ENCODE measurements around the gene VHLL.

VHLL gene

DNA sequence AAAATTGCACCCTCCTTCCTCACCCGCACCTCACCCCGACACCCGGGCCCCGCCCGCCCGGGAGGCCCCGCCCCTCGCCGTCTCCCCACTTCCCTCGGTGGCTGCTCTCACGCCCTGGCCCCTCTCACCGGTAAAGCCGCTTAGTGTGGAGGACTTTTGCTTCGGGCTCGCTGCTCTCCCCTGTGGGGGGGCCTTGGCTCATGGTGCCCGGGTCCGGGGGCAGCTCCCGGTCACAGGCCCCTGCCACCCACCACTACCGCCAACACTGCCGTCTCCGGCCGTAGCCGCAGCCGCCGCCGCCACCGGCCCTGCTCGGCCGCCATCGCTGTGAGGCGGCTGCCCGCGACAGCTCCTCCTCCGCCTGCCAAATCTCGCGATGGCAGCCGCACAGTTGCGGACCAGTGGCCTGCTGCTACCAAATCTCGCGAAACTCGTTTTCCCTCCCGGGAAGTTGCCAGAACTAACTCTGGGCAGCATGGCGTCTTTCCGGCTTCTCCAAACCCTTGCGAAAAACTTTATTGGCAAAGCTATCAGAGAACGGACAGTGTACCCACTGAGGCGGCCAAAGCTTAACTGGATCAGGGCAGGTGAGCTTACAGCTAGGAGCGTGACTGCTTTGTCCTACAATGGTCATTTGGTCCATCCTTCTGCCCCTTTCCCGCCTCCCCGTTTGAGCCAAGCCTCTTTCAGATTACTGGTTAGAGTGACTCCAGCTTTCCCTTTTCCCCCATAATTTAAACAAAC, 16.5 kb downstream of the VHLL start, which contains the start of gene SMG5:
SMG5 (minus strand) TSS at position 347 of the 744 bp plus-strand sequence; CDS start at position 202, 145 bp downstream.
- TF ChIP-seq ZNF274 (IDR thresholded peaks at IDR 0.05; ENCODE audit: low read depth, low read length), result no peak
- H3K4me3 ChIP-seq (ENCODE audit: low read length), result peak within 1 kb of the TSS; percentile 86

DNA sequence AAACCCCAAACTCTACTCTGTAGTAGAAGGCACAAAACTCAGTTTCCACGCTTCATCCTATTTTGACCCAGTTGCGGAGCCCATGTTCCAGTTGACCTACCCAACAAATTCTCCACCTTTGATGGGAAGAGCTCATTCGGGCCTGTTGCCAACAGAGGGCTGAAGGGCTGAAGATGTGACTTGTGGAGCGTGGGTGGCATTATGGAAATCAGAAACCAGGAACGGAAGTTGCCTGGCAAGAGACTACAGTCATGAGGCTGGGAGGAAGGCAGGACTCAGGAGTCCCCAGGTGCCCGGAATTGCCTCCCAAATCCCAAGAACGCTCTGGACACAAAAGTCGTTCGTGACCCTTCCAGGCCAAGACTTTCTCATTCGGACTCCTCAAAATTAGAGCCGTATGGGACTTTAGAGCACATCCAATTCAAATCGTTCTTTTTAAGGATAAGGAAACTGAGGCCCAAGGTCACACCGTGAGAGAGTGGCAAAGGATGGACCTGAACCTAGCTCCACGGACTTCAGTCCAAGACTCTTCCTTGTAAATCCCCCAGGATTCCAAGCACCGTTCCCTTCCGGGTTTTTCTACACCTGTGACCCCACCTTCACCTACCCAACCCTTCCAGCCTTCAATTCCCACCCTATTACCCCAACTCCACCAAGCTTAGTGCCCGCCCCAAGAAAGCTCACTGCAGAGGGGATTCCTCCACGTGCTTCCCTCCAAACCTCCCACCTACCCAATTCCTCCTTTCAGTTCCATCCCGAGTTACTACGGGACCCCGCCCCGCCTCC, 17.2 kb downstream of the VHLL start:
- no peak for TF ChIP-seq ZNF274 (IDR thresholded peaks at IDR 0.05; ENCODE audit: low read depth, low read length)
- peak overlapping the region; percentile 86 for H3K4me3 ChIP-seq (ENCODE audit: low read length)

DNA sequence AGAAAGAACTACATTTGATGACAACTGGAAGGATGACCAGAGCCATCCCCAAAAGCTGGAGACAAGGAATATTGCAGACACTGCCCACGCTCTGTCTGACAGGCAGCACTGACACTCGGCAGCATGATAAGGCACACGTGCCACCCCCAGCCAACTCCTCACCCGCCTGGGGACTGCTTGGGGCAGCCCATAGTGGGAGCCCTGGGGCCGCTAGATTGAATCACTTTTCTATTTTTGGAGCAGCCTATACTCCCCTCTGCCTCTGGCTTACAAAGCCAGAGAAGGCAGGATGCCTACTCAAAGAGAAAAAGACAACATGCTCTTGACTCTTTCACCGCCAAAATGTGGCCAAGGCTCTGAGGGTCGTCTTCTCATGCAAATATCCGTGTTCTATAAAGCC, 17.8 kb downstream of the VHLL start:
- H3K4me3 ChIP-seq (ENCODE audit: low read length), result peak overlapping the region; percentile 86
- no peak for TF ChIP-seq ZNF274 (IDR thresholded peaks at IDR 0.05; ENCODE audit: low read depth, low read length)

DNA sequence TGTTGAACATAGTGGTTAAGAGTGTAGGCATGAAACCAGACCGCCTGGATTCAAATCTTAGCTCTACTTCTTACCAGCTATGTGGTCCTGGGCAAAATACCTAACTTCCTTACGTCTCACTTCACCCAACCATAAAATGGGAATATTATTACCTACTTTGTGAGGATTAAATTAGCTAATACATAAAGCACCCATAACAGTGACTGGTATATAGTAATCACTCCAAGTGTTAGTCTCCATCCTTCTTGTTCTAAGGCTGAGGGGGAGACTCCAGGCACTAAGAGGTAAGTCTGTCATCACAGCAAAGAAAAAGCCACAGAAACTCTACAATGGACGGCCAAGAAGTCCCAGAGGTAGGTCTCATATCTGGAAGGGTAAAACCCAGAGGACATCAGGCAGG, 19.3 kb downstream of the VHLL start:
- TF ChIP-seq ZNF274 (IDR thresholded peaks at IDR 0.05; ENCODE audit: low read depth, low read length), result no peak
- no peak overlapping the region for H3K4me3 ChIP-seq (ENCODE audit: low read length)

DNA sequence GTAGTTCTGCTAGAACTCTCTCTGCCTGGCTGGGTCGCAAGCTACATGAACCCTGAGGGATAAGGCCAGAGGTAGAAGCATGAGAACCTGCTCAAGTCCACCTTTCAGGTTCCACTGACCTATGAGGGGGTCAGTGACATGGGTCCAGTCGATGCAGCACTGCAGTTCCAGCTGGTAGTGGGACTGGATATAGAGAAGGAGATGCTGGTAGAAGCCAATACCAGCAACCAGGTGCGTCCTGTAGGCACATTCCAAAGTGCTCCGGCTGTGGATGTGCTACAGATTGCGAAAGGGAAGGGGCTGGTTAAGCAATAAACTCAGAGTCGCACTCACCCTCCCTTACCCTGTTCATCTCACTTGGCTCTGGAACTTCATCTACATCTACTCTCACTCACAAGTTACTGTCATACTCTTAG, 22.1 kb downstream of the VHLL start:
- H3K4me3 ChIP-seq (ENCODE audit: low read length), result no peak overlapping the region
- no peak for TF ChIP-seq ZNF274 (IDR thresholded peaks at IDR 0.05; ENCODE audit: low read depth, low read length)

DNA sequence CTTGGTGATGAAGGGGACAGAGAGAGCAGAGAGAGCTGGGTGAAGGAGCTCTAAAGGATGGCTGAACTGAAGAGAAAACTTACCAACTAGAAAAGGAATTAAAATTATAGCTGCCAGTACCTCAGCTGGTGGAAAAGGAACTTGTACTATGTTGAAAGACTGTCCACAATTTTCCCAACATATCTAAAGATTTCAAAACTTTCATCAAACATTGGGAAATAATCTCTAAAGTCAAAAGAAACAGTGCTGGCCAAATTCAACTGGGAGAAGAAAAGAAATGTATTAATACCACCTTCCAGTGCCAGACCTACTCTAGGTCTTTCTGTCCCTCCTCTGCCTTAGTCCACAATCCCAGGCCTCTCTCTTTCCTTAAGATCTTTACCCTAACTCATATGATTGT, 22.6 kb downstream of the VHLL start:
- no peak overlapping the region for H3K4me3 ChIP-seq (ENCODE audit: low read length)
- TF ChIP-seq ZNF274 (IDR thresholded peaks at IDR 0.05; ENCODE audit: low read depth, low read length), result no peak

DNA sequence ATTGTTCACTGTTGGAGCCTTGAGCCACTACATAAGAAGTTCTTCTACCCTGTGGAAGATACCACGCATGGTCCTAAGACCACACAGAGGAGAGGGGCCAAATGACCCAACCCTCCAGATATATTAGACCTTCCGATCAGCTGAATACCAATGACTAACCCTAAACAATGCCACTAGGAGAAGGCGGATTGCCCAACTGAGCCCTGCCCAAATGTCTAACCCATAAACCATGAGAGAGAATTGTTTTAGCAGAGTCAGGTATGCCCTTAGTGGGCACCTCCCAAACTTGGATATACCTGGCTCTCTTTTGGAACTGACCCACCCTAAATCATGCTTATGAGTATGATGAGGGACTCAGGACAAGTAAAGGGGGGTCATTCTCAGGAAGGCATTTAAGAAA, 28.8 kb downstream of the VHLL start:
- TF ChIP-seq ZNF274 (IDR thresholded peaks at IDR 0.05; ENCODE audit: low read depth, low read length), result no peak
- H3K4me3 ChIP-seq (ENCODE audit: low read length), result no peak overlapping the region

DNA sequence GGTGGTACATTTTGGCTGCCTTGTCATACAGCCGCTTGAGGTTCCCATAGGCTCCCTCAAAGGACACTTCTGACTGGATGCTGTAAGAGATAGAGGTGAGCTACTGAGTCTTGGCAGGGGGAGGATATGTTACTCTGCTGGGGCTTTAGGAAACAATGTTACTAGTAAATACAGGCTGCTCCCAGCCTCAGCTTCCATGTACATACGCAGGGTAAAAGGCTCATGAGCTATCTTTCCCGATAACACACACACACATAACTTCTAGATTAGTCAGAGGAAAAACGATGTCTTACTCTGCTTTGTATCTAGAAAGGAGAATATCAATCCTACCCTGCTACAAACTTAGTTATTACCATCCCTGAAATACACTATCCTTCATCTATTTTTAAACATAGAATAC, 30.8 kb downstream of the VHLL start:
- no peak for TF ChIP-seq ZNF274 (IDR thresholded peaks at IDR 0.05; ENCODE audit: low read depth, low read length)
- H3K4me3 ChIP-seq (ENCODE audit: low read length), result no peak overlapping the region

DNA sequence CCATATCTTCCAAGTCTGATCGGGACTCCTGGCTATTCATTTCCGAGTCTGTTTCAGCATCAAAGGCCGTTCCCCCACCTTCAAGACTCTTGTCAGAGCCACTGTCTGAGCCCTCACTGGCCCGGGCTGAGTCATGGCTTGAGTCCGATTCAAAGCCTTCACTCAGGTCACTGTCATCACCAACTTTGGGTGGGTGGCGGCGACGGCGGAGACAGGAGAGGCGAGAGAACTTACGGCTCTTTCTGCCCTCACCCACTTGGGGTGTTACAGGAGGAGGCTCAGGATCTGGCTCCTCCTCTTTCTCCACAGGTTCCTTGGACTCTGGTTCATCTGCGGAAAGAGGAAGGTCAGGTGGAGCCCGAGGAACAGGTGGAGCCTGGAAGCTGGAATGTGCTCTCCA, 33.1 kb downstream of the VHLL start:
- H3K4me3 ChIP-seq (ENCODE audit: low read length), result no peak overlapping the region
- TF ChIP-seq ZNF274 (IDR thresholded peaks at IDR 0.05; ENCODE audit: low read depth, low read length), result no peak

DNA sequence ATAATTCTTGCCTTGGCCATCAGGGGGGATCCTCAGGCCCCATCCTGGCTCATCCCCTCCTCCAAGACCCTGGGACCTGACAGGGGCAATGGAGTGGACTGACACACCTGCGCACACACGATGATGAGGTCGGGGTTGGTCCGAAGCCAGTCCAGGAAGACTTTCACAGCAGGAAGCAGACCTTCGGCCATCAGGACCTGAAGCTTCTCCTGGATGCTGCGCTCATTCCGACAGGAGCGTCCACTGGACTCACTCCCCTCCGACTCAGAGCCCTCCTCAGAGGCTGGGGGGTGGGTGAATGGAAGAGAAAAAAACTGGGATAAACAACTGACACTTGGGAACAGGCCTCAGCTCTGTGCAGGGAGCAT, 35.8 kb downstream of the VHLL start:
- H3K4me3 ChIP-seq (ENCODE audit: low read length), result no peak overlapping the region
- TF ChIP-seq ZNF274 (IDR thresholded peaks at IDR 0.05; ENCODE audit: low read depth, low read length), result no peak

DNA sequence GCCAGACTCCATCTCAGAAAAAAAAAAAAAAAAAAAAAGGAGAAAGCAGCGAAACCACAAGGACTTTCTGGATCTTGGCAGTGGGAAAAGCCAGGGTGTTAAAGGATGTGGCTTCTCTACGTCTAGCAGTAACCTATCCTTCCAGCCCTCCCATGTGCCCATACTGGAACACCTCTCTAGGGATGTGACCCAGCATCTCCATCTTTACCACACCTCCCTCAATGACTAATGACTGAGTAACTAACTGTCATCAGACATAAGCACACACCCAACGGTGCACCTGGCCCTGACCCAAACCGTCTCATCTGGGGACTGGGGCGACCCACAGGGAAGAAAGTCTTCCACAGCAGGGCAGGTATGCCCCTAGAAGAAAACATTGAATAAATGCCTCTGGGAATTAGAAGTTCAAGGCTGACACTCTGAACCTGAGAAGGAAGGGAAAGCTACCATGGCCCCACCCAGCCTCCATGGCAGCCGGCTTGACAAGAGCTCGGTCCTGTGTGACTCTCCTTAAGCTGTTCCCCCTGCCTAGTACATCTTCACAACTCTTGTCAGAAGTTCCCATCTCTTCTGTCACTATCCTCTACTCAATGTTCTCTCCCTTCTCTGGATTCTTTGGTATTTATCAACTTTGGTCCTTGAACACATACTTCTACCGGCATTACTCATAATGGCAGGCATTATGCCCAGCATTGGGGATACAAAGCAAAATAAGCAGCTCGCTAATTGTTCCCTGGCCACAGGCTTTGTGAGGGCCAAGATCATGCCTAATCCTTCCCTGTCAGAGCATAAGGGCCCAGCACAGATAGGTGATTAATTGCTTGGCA, 36.4 kb downstream of the VHLL start:
- no peak for TF ChIP-seq ZNF274 (IDR thresholded peaks at IDR 0.05; ENCODE audit: low read depth, low read length)
- no peak overlapping the region for H3K4me3 ChIP-seq (ENCODE audit: low read length)

DNA sequence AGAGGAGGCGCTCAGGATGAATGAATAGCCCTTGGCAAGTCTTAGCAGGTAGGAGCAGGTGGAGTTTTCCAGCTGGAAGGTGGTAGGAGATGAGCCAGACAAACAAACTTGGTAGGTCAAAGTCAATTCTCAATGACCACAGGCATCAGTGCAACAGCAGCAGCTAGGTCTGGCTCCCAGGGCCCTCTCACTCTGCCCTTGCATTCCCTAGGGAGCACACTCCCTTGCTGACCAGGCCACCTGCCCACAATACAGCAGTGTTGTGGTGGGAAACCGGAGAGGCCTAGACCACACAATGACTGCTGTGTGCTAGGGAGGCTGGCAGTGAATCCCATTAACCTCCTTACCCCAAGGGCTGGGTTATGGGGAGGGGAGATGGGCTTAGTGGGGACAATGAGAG, 38.2 kb downstream of the VHLL start:
- TF ChIP-seq ZNF274 (IDR thresholded peaks at IDR 0.05; ENCODE audit: low read depth, low read length), result no peak
- H3K4me3 ChIP-seq (ENCODE audit: low read length), result no peak overlapping the region

DNA sequence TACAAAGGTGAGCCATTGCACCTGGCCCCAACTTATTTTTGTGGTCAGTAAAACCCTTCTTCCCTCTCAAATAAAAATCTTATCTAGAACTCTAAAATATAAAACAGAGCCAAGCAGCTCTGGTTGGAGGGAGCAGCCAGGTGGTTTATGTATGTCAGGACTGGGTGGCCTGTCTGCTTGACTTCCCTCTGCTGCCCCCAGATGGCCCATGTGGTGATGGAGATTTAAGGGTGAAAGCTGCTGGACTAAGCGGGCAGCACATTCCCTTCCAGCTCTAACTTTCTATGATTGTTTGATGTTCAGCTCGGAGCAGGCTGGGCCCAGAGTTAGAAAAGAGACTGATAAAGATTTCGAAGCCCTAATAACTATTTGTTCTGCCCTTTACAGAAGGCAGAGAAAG, 39.3 kb downstream of the VHLL start:
- H3K4me3 ChIP-seq (ENCODE audit: low read length), result no peak overlapping the region
- no peak for TF ChIP-seq ZNF274 (IDR thresholded peaks at IDR 0.05; ENCODE audit: low read depth, low read length)

DNA sequence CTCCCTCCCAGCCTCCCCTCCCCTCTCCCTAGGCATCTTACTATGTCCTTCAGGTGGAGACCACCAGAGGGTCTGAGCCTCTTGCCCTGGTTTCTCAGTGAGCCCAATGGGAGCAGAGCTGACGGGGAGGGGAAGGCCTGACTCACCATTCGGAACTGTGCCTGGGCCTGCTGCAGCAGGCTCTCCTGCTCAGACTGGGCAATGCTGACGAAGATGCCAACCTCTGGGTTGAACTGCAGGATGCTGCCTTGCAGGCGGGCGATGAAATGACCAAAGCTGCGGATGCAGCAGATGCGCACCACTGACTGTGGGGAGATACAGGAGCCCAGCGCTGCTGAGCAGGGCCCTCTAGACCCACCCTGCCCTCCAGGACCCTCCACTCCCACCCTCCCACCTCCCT, 40.2 kb downstream of the VHLL start:
- no peak for TF ChIP-seq ZNF274 (IDR thresholded peaks at IDR 0.05; ENCODE audit: low read depth, low read length)
- H3K4me3 ChIP-seq (ENCODE audit: low read length), result no peak overlapping the region
